ENCODE results near the gene ATP8A2. TPM values are rescaled to one million over a fixed set of nuclear protein-coding genes. Genes with fewer than 3 reads are reported as not detected.

ATP8A2 gene
- total and polyA plus RNA-seq, 7 donors = under 0.01 to 2.2 (median 1.2) TPM; not detected in 1

GRCh38 chr13:25657157-25657556 is 285.4 kb downstream of the ATP8A2 start:
- Histone ChIP-seq H3K27me3 (no peaks in the 10 kb centered on the region), H3K36me3 (no peaks in the 10 kb centered on the region), H3K9me3 (no peaks in the 10 kb centered on the region), H3K27ac (no peak overlapping the region), H3K4me1 (no peaks in the 10 kb centered on the region), H3K4me3 (no peak overlapping the region)
- intact Hi-C loops (cut with DNase I) = no loop called here
- TF ChIP-seq EP300 (IDR thresholded peaks at IDR 0.05) = no peak
- no peak for TF ChIP-seq POLR2A (IDR thresholded peaks at IDR 0.05)
- DNase-seq = no peak
- WGBS, 2 donors = 57 to 73% methylated on average over 3 of the region's 3 CpGs

DNA sequence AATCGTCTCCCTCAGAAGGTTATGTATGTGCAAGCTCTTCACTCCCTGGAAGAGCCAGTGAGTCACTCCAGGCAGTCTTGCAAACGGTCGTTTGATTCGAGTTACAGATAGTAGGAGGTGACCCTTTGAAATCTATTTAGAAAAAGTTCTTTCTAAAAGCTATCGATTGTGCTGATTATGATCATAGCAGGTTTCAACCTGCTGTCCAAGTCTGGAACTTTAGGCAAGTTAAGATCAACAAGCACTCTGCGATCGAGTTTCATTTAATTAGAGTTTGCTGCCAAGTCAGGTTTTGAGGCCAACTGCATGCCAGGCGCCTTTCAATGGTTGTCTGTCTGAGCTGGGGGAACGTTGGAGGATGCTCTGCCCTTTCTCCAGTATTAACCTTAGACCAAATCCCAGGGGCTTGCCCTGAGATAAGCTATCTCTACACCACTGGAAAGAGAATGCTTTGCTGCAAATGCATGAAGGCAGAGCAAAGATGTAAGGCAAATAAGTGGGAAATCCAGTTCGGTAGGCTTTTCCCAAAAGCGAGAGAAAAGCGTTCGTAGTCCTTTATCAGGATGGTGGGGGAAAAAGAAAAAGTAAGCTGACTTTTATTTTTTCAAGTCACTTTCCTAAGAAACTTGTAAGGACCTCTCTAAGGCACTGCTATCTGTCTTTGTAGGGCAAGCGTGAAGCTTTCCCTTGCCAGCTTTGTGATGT is 287.5 kb downstream of the ATP8A2 start:
- H3K27me3 ChIP-seq = no peaks in the 10 kb centered on the region
- H3K4me1 ChIP-seq = no peaks in the 10 kb centered on the region
- H3K9me3 ChIP-seq = no peaks in the 10 kb centered on the region
- TF ChIP-seq POLR2AphosphoS5 (IDR thresholded peaks at IDR 0.05) (no peak), CTCF (IDR thresholded peaks at IDR 0.05) (no peak), POLR2A (IDR thresholded peaks at IDR 0.05) (no peak), EP300 (IDR thresholded peaks at IDR 0.05) (no peak)
- intact Hi-C loops (cut with DNase I) = no loop called here
- no peaks in the 10 kb centered on the region for H3K36me3 ChIP-seq
- H3K27ac ChIP-seq = no peak overlapping the region
- no peak overlapping the region for H3K4me3 ChIP-seq
- DNase-seq = no peak
- WGBS, 2 donors = 63 to 75% methylated on average over 14 of the region's 14 CpGs

GRCh38 chr13:25660996-25661395 is 289.2 kb downstream of the ATP8A2 start:
- Histone ChIP-seq H3K36me3 (no peaks in the 10 kb centered on the region), H3K27ac (no peak overlapping the region), H3K27me3 (no peaks in the 10 kb centered on the region), H3K4me1 (no peaks in the 10 kb centered on the region), H3K4me3 (no peak overlapping the region), H3K9me3 (no peaks in the 10 kb centered on the region)
- intact Hi-C loops (cut with DNase I) = no loop called here
- no peak for DNase-seq
- 73 to 91% methylated on average over 5 of the region's 5 CpGs for WGBS, 2 donors
- TF ChIP-seq CTCF (IDR thresholded peaks at IDR 0.05) = no peak
- no peak for TF ChIP-seq POLR2A (IDR thresholded peaks at IDR 0.05)
- no peak for TF ChIP-seq EP300 (IDR thresholded peaks at IDR 0.05)
- no peak for TF ChIP-seq POLR2AphosphoS5 (IDR thresholded peaks at IDR 0.05)

DNA sequence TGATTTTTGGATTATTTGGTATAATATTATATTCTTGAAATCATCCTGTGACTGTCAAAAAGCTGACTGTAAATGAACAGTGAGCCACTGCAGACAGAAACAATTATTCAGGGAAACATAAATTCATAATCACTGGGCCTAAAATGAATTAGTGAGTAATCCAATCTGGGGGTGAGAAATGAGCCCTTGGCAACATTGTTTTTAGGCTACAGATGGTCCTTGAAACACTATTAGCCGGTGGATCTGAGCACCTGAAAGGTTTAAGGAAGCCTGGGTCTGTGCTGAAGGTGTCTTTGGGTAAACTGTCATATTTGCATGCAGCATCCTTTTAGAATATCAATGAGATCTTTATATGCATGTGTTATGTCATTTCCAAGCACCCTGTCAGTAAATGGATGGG is 290.7 kb downstream of the ATP8A2 start:
- Histone ChIP-seq H3K9me3 (no peaks in the 10 kb centered on the region), H3K4me3 (no peak overlapping the region), H3K27ac (no peak overlapping the region), H3K27me3 (no peaks in the 10 kb centered on the region), H3K4me1 (no peaks in the 10 kb centered on the region), H3K36me3 (no peaks in the 10 kb centered on the region)
- no peak for TF ChIP-seq POLR2AphosphoS5 (IDR thresholded peaks at IDR 0.05)
- no peak for TF ChIP-seq POLR2A (IDR thresholded peaks at IDR 0.05)
- no peak for TF ChIP-seq CTCF (IDR thresholded peaks at IDR 0.05)
- no peak for TF ChIP-seq EP300 (IDR thresholded peaks at IDR 0.05)
- intact Hi-C loops (cut with DNase I) = no loop called here
- no peak for DNase-seq
- 58 to 78% methylated on average over 1 of the region's 1 CpG for WGBS, 2 donors

DNA sequence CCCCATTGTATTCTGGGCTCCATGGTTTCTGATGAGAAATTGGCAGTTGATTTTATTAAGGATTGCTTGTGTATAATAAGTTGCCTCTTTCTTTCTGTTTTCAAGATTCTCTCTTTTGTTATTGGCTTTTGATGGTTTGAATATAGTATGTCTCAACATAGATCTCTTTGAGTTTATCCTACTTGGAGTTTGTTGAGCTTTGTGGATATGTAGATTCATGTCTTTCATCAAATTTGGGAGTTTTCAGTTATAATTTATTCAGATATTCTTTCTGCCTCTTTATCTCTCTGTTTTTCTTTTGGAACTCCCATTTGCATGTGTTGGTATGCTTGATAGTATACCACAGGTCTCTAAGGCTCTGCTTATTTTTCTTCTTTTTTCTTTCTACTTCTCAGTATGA is 296.6 kb downstream of the ATP8A2 start:
- peaks cover 0 to 7% (median 0%) of the 10 kb centered on the region in 4 donors for H3K9me3 ChIP-seq
- H3K27ac ChIP-seq = no peak overlapping the region
- TF ChIP-seq CTCF (IDR thresholded peaks at IDR 0.05) (no peak), POLR2AphosphoS5 (IDR thresholded peaks at IDR 0.05) (no peak), POLR2A (IDR thresholded peaks at IDR 0.05) (no peak), EP300 (IDR thresholded peaks at IDR 0.05) (no peak)
- no peaks in the 10 kb centered on the region for H3K27me3 ChIP-seq
- H3K4me3 ChIP-seq = no peak overlapping the region
- no peaks in the 10 kb centered on the region for H3K36me3 ChIP-seq
- no peak for DNase-seq
- H3K4me1 ChIP-seq = no peaks in the 10 kb centered on the region
- intact Hi-C loops (cut with DNase I) = no loop called here
